Stimulated activated CD8-positive, alpha-beta memory T cell treated with anti-CD3 and anti-CD28 coated beads, Interleukin-15, amount 100 ng/mL, for 4 hours (primary cell): ENCODE data around the gene FRAT1.
"Not testable (repeated sequence)": the region's sequence is repeated elsewhere in the genome, so short reads cannot be mapped to it uniquely, and the experiment has no call there.

Experiments
- DNase-seq, 2 donors: peaks; one replicate each; pipeline ENCODE4 v3.0.0-alpha.2; 2020; ENCODE audit warnings: low read depth in 2 of 2

The FRAT1 gene

DNA sequence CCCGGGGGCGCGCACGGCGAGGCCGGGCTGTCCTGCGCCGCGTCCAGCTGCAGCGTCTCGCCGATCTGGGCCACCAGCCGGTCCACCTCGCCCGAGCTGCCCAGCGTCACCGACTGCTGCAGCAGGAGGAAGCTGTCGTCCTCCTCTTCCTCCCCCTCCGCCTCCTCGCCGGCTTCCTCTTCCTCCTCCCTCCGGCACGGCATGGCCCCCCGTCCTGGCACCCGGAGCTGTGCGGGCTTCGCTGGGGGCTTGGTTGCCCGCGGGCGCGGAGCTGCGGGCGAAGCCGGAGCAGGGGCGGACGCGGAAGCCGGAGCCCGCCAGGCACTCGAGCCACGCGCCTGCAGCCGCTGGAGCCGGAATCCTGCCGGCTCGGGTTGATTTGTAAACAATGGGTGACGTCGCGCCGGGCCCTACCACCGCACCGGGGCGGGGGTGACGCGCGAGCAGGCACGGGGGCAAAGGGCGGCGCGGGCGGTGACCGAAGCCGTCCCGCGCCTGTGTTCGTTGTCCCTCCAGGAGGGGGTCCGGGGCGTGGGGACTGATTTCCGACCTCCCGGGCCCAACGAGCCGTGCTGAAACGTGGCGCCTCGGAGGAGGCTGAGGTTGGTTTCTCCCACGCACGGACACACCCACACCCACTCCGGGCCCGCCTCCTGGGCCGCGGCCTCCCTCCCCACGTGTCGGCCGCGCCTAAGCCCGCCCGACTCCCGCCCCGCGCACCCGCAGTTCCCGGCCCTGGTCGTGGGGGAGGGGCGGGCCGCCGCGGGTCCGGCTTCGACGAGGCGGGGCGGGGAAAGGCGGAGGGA, 15.5 kb downstream of the FRAT1 start, which contains the start of gene FRAT2:
FRAT2 (minus strand) TSS at position 360 of the 806 bp plus-strand sequence; CDS start at position 203, 157 bp downstream.
- peak; percentile 75 to 80 for DNase-seq

DNA sequence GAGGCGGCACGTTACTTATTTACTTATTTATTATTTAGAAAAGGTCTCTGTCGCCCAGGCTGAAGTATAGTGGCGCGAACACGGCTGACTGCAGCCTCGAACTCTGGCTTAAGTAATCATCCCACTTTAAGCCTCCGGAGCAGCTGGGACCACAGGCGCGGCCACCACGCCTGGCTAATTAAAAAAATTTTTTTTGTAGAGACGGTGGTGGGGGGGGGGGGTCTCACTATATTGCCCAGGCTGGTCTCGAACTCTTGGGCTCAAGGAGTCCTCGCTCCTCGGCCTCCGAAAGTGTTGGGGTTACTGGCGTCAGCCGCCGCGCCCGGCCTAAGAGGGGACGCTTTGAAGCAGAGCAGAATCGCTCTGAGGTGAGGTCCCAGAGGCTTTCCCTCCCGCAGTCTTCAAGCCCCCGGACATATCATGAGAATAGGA, 16.1 kb downstream of the FRAT1 start:
- DNase-seq: no peak

DNA sequence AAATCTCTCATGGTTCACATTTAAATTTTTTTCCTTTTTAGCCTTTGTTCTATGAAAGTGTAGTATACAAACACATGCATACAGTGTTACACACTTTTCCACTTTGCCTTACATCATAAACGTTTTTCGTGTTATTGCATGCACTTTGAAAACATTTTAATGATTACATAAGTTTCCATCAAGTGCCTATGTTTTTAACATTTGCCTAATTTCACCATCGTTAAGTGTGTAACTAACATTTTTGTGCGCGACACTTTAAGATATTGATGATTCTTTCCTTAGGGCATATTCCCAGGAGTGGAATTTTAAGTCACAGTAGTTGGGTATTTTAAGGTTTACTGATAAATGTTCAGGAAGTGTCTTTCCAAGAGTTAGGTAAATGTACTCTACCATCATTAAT, 16.9 kb downstream of the FRAT1 start:
- DNase-seq: no peak

DNA sequence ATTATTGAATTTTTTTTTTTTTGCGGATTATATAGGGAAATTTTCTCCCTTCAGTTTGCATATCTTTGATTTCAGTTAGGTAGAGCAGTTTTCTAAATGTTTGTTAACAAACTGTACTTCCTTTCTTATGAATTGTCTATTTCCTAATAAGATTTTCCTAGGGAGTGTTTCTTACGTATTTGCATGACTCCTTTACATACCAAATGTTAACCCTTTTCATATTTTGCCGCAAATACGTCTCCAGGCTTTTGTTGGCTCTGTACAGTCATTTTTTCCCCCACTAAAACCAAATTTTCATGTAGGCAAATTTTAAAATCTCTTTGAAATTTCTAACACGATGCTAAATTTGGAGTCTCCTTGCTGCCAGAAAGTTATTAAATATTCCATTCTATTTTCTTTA, 17.4 kb downstream of the FRAT1 start:
- no peak for DNase-seq

DNA sequence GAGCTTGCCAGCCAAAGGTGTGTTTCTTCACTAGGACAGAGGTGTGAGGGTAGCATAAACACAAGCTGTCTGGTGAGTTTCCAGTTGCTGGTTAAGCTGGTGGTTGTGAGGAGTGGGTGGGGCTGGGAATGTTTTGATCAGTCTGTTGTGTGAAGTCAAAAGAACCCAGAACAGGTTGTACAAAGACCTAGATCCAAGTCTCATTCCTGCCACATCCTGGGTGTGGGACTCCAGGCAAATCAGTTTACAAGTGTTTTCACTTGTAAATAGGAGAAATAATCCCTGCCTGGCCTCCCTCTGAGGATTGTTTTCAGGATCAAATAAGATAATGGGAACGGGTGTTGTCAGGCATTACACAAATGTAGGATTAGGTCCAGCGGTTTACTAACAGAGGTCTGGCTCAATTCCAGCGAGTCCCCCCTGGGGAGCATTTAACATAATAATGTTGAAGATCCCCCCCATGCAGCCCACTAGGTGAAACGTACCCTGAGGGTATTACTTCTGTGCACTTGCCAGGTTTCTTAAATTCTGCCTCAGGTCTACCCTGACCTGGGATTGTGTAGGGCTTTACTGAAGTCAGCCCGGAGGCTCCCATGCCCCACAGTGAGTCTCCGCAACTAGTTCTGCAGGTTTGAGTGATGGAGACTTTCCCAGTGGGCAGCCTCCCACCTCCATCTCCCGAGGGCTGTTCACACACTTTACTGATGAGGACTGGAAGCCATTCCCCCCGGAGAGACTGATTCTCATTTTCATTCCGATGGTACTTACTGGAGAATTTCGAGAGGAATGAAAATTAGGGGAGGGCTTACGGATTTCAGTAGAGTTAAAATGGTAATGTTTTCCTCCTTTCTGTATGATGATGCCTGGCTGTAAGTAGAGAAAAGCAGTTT, 18.1 kb downstream of the FRAT1 start:
- no peak for DNase-seq

DNA sequence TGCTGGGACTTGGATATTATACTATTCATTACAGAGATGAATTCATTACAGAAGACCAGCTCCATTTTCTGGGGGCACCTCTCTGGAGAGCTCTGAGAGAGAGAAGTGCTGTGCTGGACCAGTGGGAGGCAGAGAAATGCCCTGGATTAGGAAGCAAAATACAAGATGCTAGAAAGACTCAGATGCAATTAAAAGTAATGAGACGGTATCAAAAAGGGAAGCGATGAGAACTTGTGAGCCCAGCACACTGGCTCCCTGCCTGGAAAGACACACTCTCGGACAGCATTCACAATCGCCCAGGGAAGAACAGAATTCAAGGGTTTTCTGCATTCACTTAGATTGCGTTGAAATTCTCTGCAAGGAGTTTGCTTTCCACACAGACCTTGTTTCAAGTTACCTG, 19.0 kb downstream of the FRAT1 start:
- DNase-seq: no peak

DNA sequence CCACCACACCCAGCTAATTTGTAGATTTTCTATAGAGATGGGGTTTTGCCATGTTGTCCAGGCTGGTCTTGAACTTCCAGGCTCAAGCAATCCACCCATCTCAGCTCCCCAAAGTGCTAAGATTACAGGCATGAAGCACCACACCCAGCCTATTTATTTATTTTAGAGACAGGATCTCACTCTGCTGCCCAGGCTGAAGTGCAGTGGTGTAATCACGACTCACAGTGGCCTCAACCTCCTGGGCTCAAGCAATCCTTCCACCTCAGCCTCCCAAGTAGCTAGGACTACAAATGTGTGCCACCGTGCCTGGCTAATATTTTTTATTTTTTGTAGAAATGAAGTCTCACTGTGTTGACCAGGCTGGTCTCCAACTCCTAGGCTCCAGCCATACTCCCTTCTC, 22.3 kb downstream of the FRAT1 start:
- DNase-seq: no peak

DNA sequence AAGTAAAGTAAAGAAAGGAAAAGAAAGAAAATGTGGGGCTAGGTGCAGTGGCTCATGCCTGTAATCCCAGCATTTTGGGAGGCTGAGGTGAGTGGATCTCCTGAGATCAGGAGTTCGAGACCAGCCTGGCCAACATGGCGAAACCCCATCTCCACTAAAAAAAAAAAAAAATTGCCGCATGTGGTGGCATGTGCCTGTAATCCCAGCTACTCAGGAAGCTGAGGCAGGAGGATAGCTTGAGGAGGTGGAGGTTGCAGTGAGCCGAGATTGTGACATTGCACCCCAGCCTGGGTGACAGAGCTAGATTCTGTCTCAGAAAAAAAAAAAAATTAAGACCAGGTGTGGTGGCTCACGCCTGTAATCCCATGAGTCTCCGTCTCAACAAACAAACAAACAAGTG, 24.6 kb downstream of the FRAT1 start:
- not testable (repeated sequence) for DNase-seq

DNA sequence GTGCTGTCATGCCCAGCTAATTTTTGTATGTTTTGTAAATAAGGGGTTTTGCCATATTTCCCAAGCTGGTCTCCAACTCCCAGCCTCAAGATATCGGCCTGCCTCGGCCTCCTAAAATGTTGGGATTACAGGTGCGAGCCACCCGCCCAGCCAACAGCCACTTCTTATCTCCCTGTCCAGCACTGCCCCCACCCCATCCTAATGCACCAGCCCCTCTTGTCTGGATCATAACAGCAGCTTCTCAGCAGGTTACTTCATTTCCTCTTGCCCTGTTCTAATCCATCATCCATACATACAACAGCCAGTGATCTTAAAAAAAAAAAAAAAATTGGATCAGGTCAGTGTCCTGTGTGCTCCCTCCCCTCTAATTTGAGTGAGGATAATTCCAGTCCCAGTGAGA, 28.2 kb downstream of the FRAT1 start:
- DNase-seq: no peak

DNA sequence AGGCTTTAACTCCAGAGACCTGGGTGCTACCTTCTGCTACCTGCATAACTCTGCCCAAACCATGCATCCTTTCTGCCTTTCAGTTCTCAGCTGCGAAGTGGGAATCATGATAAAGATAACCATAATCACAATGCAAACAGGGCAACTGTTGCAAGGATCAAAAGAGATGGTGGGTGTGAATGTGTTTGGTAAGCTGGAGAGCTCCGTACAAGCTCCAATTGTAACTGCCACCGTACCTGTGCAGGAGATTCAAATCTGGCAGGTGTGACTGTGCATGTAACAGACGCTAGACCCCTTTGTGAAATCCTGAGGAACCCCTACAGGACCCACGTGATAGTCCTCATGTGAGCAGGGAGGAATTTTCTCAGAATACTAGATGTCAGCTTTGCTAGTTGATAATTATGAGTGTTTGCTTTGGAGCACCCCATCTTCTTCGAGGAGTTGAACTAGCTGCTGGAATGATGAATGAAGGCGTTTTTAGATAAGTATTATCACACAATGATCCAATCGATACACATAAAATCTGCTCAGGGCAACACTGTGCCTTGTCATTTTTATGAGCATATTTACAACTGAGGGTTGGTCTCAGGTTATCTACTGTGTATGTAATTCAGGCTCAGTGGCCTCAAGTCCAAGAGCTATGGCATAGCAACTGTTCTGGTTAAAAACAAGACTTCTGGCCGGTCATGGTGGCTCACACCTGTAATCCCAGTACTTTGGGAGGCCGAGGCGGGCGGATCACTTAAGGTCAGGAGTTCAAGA, 30.9 kb downstream of the FRAT1 start:
- no peak for DNase-seq

DNA sequence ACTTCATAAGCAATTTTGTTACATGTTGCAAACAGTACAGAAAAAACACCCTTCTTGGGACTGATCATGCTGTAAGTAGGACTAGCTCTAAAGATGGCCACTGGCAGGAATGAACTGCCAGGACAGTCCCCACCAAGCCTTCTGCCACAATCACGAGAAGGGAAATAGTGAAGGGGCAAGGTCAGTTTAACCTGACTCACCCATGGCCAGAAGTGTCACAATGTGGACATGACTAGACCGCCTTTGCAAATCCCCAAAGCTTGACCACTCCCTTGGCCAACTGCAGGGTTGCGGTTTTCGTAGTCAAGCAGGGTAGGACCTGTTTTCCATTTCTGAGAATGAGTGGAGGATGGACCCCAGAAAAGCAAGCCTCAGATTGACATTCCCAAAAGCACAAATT, 34.9 kb downstream of the FRAT1 start:
- DNase-seq: no peak

DNA sequence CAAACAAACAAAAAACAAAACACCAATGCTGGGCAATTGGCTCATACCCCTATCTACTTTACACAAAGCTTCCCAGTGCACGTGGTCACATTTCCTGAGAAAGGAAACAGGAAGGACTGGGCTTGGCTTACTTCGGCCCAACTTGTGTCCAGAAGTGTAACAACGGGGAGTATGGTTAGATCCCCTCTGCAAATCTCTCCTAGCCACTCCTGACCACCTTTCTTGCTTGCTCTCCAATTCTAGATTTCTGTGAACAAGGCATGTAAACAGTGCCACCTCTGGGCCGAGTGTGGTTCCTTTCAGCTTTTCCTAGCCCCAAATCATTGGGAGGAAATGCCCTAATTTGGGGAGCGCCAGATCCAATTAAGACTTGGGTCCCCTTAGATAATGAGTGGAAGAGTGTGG, 36.5 kb downstream of the FRAT1 start:
- no peak for DNase-seq

DNA sequence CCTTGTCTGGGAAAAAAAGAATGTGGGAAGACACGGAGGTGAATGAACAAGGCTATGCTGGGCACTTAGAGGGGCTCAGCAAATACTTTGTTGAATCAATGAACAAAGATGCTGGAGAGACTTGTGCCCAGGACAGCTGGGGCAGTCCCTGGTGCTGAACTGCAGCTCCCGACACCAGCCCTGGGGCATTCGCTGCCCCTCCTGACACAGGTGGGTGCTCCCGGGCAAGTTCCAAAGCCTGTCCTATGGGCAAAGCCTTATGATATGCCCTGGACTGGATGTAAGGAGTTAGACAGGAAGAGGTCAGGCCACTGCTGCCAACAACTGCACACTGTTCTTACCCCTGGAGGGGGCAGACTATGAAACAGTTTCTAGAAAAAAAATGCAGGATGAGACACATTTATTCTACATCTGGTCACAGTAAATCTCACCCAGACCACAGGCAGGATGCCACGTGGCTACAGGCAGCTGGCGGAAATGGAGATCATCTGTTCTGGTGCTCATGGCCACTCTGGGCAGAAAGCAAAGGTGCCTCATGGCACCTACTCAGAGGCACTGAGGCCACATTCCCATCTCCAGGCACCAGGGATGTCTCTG, 37.3 kb downstream of the FRAT1 start:
- peak; percentile 10 to 12 for DNase-seq

DNA sequence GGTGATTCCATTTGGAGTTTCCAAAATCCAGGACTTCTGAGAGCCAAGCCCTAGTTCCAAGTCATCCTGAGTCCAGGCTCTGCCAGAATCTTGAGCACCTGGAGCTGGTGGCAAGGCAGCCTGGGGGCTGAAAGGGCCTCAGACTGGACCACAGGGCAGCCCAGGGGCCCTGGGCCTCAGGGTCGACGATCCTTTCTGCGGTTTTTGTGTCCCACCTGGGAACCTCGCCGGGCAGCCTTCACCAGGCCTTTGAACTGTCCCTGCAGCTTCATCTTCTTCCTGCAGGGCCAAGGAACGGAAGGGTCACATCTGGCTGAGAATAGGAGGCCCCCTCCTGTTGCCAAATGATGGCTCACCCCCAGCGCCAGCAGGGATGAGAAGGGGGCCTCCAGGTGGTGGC, 37.8 kb downstream of the FRAT1 start:
- no peak for DNase-seq

DNA sequence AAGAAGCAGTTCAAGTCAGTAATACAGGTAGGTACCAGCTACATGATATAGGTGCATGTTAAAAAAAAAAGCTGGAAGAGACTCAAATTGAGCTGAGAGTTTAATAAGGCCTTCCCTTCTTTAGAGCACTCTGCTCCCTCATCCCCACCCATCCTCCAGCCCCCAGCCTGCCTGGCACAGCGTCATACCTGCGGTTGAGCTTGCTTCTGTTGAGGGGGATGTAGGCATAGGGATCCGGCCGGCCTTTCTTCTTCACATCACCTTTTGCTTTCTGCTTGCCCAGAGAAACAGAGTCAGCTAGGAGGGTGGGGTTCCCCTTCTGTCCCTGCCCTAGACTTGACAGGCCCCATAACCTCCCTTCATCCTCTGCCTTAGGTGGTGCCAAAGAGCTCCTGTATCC, 39.3 kb downstream of the FRAT1 start:
- DNase-seq: no peak

DNA sequence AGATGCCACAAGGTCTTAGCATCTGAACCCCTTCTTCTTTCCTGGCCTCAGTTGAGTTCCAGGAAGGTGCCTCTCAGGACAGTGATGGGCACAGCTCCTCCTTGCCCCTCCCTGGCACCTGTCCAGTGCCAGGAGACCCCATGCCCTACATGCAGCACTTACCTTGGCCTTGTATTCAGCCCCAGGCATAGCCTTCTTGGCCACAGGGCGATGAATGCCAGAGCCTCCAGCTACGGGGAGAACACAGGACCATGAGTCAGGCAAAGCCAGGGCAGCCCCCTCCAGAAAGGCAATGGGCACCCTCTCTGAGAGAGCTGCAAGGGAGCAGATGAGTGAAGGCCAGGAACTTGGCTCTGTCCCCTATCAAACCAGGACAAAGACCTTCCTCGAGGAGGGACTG, 39.7 kb downstream of the FRAT1 start:
- no peak for DNase-seq

DNA sequence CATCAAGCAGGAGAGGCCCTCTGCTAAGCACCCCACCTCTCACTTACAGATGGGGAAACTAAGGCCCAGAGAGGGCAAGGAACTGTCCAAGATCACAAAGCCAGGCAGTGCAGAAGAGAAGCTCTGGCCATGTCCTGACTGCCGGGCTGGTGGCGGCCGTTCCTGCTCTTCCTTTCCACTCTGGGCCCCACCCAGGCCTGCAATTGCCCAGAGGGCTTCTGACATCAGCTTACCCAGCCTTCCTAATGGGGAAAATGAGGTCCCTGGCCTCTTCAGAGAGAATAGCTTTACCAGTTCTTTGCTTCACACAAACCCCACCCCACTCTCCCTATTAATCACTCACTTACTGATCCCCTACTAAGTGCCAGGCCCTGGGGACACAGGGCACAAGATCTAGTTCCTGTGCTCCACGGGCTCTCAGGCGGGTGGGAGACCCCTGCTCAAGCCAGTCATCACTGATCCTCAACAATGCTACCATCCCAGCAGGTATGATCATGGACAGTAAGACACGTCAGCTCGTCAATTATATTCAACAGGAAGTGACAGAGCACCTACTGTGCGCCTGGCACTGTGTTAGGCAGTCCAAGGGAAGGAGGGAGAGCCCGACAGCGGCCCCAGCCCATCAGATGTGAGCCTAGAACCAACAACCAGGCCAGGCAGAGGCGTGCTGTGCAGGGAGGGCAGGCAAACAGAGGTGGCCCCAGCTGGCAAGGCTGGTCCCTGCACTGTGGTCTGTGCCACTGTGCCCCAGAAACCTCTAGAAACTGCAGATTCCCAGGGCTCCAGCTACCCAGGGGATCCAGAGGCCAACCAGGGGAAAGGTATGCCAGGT, 41.9 kb downstream of the FRAT1 start:
- DNase-seq: no peak

DNA sequence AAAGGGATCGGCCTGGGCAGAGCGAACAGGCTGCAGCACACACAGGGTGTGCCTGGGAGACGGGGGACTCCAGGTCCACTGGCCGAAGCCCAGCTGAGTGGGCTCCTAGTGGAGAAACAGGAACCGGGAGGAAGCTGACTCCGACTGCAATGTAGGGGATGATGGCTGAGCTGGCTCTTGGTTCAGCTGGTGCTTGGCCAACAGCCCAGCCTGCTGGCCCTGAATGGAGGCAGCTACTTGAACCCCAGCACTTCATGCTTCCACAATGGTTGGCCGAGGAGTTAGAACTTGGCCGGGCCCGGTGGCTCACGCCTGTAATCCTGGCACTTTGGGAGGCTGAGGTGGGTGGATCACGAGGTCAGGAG, 42.4 kb downstream of the FRAT1 start:
- no peak for DNase-seq

DNA sequence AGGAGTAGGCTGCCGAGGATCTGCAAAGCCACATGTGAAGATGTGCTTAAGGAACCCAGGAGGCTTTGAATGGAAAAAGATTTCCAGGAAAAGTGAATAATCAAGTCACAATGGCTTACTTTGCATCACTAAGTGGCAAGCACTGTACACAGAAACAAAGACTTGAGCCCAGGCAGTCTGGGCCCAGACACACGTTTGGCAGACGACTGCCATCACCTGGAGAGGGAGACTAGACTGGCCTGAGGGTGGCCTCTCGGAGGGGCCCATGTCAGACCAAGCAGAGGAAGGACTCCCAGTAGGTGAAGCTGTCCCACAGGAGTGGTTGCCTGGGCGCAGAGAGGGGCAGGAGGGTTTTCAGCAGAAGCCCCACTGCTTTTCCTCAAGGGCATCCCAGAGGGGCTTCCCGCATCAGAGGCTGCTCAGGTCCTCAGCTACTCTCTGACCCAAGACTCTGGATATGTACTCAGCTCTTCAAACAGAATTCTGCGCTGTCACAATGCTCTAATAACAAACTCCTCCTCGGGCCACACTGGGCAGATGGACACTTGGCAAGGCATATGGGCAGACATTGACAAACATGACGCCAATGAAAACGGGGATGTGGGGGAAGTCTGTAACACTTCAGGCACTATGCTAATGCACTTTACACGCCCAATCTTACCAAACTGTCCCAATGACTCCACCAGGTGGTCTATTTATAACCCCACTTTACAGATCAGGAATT, 43.4 kb downstream of the FRAT1 start:
- DNase-seq: no peak

DNA sequence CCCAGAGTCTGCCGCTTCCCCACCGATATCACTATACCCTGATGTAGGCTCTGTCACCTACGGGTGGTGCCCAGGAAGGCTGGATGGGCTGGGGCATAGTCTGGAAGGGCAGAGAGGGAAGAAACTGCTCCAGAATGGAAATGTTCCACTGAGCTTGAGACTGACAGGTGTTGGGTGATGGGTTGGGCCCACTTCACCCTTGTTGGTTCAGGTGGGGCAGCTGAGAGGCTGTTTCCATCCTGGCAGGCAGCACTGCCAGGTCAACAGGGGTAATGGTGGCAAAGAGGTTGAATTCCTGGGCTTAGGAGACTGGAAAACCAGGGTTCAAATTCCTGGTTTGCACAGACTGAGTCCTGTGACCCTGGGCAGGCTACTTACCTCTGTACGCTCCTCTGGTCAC, 44.0 kb downstream of the FRAT1 start:
- no peak for DNase-seq
